ENCODE results near the gene HDGF.

Gene HDGF

DNA sequence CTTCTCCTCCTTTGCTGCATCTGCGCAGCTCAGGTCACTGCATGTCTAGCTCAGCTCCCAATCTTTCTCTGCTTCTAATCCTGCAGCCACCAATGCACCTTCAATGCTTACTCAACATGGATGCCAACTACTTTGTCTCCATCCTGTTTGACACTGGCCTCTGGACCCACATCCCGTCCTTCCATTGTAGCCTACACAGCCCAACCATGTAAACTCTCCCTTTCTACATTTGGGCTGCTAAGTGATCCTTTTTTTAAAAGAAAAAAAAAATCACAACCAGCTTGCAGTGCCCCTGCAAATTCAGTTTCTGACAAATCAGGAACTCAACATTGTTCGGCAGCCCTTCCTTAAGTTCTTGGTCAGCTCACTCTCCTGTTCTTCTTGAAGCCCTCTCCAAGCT, 36.6 kb downstream of the HDGF start:
- no peak for DNase-seq

DNA sequence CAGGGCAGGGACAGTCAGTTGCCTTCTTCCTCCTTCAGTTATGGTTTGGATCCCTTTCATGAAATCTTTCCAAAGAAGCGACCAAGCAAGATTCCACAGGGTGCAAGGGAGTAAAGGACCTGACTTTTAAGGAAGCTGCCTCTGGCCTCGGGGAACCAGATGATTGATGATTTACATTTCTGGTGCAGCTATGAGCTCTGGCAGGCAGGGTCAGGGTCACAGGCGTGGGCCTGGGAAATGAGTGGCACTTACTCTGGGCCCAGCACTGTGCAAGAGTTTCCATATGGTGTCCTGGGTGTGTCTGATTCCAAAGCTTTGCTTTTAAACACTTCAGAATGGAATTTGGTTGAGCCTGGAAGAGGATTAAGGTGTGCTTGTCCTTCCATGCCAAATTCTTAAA, 38.8 kb downstream of the HDGF start:
- DNase-seq = no peak

DNA sequence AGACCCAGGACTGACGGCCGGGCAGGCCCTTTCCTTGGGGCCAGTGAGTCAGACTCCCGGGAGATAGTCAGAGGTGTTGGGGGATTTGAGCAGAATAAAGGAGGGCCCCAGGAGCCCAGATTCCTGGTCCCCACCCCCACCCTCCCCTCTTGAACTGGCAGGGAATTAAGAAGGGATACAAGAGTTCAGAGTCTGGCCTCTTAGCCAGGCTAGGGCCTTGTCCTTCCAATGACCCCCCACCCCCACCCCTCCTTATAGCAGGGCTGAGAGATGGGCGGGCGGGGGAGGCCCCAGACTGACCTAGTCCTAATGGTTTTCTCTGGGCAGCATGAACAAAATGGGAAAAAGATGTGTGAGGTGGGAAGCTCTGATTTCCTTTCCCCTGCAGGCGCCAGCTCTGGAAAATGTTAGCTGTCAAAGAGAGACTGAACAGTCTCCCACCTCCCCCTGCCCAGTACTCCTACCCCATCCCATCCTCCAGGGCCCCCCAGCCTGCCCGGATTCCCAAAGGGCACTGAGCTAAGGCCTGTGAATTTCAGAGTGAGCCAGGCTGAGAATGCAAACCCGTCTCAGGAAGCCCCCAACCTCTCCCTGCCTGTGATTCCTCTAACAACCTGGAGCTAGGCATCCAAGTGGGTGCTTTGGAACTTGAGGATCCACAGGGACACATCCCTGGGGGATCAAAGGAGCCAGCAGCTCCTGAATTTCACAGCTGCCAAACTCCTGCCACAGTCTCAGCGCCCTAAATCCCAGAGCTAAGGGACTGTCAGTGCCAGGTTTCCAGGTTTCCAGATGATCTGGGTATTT, 40.3 kb downstream of the HDGF start:
- no peak for DNase-seq

DNA sequence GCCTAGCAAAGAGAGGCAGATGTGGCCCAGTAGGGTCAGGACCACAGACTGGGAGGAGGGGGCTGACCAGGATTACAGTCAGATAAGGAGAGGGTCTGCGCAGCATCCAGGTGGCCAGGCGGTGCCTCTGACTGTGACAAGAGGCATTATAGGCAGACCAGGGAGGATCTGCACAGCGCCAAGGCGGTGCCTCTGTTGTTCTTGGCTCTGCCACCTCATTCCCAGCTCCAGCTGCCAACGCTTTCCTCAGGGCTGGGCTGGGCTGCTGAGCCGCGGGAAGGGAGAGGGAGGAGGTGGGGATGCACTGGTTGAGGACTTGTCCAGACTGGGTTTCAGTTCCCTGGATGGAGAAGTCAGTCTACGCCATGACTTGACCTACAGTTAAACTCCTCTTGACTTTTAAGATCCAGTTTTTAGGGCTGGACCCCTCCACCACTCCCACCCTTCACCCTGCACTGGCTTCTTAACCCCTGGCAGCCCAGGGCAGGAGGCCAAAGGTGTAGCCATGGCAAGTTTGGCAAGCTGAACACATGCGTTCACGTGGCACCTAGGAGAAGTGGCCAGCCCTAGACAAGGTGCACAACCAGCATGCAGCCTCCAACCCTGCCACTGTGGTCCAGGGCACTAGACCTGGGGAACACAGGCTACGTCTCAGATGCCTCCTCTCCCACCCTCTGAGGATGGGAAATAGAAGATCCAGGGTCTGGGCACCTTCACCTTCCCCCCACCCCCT, 41.6 kb downstream of the HDGF start:
- no peak for DNase-seq

DNA sequence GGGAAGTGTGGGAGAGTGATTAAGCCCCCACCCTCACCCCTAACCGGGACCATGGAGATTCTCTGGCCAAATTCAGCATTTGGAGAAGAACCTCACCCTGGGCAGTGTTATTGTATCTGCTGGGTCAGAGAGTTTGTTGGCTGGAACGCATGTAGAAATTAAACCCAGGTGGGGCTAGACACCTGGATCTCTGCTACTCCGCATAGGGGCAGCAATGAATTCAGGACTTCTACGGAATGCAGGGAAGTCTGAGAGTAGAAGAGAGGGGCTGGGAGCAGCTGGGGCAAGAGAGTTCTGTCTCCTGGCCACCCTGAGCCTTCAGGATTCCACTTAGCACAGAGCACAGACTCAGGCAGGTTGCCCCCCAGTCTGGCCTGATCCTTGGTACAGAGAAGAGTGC, 42.4 kb downstream of the HDGF start:
- DNase-seq = no peak

DNA sequence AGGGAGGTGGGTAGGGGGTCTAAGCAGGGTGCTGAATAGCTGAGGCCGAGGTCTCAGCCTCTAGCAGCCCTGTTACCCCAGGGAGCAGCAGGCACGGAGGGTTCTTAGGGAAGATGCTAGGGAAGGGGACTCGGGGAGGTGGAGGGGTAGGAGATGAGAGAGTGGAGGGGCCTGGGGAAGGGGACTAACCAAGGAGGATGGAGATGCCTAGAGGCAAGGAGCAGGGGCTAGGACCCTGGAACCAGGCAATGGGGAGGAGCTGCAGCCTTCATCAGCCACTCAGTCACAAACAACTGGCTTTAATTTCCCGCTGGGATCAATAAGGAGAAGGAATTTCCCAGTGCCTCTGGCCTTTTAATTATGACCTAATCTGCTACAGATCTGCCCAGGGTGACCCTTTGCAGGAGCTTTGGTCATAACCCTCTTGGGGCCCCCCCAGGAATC, 43.2 kb downstream of the HDGF start:
- no peak for DNase-seq

DNA sequence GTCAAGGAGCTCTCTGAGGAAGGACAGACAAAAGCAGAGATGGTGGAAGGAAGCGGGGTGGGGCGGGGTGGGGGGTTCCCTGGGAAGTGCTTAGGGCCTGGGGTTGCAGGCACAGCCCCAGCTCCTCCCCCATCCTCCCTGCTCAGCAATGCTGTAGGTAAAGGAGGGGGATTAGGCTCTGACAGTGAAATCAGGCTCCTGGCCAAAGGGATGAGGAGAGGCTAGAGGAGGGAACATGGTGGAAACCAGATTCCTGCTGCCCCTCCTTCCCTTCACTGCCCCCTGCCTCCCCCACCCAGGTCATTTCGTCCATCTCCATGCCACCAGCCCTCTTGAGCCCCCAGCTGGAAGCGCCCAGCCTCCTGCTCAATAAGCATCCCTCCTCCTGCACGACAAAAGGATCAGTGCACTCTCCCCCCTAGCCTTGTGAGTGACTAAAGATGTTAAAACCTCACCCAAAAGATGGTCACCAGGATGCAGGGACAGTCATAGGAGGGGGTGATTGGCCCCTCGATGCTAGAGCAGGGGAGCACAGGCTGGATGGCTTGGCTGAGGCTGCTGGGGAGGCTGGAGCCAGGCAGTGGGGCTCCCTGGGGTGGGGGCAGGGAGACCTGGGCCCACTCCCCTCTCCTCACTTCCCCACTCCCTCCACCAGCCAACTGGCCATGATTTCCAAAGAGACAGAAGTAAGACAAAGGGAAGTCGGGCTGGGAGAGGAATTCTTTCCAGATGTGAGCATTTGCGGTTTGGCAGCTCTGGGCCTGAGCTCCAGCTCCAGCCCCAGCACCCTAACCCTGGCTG, 43.9 kb downstream of the HDGF start:
- DNase-seq = no peak

DNA sequence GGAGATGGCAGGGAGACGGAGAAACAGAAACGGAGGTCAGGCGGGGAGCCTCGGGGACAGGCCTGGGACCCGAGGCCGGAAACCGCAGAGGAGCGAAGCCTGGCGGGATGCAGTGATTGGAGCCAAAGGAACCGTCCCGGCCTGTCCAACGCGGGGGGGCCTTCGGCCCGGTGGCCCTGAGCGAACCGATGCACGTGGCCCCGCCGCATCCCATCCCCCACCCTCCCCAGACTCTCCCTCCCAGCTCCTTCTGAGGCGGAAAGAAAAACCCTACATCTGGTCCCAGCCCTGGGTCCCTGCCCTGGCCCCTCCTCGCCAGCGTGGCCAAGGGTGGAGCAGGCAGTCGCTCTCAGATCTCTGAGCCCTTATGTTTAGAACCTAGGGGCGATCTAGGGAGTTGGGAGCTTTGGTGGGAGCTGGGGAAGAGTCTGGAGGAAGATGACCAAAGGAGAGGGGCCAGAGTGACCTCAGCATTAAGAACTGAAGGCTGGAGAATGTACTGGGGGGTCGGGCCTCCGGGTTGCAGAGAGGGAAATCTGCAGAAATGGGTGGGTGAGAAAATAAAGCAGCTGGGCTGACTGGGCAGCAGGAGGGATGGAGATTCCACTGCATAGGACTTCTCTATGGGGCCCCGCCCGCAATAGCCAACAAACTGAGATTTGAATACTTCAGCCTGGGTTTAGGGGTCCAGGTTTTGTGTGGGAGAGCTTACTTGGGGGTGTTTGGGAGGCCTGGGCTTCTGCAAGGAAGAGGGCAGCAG, 44.6 kb downstream of the HDGF start:
- no peak for DNase-seq

DNA sequence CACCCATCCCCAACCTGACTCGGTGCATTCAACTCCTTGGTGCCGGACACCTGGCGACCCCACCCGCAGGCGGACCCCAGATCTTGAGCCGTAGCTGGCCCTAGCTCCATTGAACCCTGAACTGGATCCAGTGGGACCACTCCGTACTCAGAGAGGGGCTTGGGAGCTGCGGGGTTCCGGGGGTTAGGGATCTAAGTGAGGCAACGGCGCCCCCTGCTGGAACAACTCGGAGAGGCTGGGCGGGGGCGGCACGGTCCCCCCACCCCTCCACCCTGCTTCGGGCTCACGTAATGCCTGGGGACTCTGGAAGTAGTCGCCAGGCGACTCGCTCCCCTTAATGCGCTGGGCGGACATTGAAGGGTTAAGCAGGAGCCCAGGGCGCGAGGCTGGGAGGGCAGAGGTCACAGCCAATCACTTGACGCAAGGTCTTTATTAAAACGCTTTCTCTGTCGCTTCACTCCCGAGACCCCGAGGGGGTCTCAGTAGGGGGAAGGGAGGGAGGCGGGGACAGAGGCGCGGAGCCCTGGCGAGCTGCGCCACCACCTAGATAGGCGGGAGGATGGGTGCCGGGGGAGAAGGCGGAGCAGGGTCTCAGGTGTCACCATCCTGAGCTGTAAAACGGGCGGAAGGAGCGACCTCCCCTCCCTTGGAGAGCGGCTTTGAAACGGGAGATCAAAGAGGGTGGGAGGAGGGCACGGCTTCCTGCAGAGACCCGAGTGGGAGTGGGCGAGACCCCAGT, 45.4 kb downstream of the HDGF start:
- DNase-seq = no peak

DNA sequence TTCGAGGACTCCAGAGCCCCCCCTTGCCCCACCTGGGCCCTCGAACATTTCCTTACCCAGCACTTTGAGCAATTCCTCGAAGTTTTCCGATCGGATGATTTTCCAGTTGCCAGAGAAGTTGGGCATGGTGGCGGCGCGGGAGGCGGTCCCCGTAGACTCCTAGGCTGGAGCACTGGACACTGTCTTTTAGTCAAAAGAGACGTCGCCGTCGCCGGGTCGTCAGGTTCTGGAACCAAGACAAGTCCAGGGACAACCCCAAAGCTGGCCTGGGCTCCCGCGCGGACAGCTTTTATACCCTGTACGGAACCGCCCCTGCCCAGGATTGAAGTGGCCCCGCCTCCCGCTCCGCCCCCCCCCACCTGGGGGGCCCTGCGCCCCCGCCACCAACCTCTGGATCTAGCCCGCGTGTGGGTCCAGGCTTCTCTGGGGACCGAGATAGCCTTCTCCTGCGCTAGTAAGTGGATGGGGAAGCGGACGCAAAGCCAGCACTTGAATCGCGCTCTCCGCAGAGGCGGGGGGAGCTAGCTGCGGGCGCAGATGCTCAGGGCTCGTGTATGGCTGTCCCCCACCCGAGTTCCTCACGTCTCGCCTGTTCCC, 46.1 kb downstream of the HDGF start, which contains the start of gene CRABP2:
Gene CRABP2 (minus strand): TSS at position 263 of the 597 bp plus-strand sequence. CDS start 137 bp downstream, at position 126.
- DNase-seq = no peak

DNA sequence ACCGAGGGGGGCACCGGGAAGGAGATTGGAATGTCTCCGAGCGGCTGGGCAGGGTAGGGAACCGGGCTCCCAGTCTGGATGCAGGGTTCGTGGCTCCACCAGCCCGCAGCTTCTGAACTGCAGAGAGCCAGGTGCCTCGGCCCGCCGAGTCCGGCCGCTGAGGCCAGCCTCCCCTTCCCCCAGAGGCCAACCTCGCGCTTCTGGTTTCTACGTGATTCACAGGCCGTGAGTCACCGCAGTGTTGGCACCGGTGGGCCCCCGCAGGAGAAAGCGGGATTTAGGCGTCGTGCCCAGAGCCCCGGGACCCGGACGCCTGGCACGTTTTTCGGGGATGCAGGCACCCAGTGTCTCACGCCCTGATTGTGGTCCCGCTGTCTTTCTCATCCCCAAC, 46.5 kb downstream of the HDGF start:
- DNase-seq = peak; percentile 45

DNA sequence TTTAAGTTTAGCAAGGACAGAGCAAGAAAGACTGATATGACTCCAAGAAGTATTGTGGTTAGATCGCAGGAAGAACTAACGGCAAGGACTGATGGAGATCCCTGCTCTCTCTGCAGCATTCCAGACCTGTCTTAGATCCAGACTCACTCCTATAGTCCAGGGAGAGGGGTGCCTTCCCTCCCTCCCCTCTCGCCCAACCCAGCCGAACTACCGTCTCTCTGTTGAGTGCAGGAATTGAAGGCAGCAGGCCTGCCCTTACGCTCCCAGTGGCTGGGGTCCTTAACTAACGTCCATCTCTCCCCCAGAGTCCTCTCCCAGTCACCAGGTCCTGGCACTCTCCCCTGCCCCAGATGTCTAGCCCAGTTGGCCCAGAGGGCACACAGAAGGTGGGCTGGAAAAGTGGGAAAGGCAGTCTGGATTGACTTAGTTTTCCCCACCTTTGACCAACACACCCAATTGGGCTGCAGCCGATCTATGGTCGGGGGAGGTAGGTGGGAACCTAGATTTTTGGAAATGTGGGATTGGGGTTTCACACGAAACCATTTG, 47.2 kb downstream of the HDGF start:
- no peak for DNase-seq

DNA sequence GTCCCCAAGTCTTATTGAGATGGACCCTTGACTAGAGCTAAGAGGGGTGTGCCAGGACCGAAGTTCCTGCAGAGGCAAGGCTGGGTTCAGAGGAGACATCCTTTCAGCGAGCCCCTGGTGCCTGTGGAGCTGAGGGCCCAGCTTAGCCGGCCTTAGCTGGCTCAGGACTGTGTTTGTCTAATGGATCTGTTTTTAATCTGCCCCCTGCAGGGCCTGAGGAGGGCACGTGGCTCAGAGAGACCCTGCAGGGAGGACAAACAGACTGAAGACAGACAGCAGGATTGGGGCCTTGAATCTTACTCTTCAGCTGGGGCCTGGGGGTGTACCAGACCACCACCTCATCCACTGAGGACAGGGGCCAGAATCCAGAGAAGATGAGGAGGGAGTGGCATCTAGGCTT, 47.7 kb downstream of the HDGF start:
- DNase-seq = no peak

DNA sequence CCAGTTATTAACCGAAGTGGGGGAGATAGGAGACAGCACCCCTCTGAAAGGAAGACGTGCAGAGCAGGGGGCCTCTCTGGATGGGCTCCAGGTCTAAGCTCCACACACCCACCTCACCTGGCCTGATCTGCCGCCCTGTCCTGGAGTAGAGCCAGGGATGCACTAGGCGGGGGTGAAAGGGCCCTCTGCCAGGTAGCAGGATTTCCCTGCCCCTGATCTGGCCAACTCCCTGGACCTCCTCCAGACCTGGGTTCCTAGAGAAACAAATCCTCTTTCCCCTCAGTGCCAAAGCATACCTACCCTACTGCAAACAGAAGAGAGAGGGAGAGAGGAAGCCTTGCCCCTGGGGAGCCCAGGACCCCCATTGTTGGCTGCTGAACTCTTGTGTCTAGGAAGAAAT, 48.1 kb downstream of the HDGF start:
- no peak for DNase-seq

DNA sequence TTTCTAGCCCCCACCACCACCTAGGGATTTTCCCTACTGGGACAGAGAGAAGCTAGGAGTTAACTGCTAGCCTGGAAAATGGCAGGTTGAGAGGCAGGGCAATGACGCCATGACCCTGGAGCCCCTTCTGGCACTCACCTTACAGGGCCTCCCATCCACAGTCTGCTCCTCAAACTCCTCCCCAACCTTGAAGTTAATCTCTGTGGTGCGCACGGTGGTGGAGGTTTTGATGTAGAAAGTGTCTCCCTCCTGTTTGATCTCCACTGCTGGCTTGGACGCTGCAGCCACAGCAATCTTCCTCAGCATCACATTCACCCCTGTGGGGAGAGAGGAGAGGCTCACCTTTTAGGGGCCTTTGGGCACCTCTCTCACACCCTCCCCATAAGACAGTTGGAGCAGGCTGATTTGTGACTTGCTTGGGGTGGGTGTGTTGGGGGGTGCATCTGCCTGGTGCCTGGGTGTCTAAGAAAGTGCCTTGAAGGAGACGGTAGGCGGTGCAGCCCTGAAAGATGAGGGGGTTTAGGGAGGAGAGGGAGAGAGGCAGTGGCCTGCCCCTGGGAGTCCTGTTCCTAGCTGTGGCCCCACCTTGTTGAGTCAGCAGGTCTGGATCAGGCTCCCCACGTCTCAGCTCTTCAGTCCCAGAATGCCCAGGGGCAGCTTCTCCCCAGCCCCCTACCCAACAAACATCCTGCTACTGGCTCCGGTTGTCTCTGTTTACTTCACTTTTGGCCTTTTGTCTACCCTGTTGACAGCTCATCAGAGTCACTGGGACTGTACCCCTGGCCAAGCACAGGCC, 50.5 kb downstream of the HDGF start:
- DNase-seq = no peak

DNA sequence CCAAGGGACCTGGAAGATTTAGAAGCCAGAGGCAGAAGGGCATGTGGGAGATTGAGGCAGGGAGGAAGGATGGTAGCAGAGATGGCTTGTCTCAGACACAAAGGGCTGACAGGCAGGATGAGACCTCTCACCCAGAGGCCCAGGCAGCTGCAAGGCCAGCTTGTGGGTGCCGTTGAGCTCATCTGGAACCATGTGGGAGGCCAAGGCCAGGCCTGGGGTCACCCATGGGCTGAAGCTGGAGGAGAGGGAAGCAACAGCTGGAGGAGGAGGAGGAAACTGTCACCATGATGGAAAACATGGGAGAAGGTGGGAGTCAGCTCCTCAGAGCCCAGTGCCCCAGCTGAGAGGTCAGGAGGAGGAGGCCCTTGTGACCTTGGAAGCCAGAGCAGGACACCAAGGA, 52.5 kb downstream of the HDGF start:
- DNase-seq = no peak

DNA sequence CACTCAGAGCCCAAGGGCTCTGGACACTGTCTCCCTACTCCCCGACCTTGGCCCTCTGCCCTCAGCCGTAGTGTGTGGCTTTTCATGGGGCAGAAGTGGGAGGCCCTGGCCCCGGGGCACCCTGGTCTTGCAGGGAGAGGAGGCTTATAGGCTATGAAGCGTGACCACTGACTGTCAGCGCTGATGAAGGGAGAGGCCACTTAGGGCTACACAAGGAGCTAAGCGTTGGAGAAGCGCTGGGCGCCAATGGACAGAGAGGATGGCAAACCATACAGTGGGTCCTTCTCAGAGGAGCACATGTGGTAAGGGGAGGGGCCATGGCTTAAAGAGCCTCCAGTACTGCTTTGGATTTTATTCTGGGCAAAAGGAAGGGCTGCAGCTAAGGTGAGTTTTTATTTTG, 54.0 kb downstream of the HDGF start:
- DNase-seq = no peak

DNA sequence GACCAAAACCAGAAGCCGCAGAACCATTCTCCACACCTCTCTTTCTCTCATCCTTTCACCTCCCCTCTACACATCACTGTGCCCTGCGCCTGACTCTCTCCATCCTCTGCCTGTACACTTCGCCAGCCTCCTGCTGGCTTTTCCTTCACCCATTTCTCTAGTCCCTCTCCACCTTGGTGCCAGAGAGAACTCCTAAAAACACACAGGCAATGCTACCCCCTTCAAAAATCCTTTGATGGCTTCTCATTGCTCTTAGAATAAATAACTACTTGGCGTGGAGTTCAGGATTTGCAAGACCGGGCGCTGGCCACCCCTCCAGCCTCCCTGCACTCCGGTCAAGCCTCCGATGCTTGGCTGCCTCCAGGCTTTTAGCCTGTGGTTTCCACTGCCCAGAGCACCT, 54.7 kb downstream of the HDGF start:
- DNase-seq = no peak

DNA sequence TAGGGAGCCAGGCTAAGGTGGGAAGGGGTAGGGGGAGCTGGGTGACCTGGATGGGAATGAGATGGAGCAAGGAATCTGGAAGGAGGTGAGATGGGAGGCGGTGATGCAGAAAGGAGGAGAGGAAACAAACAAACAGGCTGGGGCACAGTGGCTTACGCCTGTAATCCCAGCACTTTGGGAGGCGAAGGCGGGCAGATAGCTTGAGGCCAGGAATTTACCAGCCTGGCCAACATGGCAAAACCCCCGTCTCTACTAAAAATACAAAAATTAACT, 56.8 kb downstream of the HDGF start:
- DNase-seq = no peak

DNA sequence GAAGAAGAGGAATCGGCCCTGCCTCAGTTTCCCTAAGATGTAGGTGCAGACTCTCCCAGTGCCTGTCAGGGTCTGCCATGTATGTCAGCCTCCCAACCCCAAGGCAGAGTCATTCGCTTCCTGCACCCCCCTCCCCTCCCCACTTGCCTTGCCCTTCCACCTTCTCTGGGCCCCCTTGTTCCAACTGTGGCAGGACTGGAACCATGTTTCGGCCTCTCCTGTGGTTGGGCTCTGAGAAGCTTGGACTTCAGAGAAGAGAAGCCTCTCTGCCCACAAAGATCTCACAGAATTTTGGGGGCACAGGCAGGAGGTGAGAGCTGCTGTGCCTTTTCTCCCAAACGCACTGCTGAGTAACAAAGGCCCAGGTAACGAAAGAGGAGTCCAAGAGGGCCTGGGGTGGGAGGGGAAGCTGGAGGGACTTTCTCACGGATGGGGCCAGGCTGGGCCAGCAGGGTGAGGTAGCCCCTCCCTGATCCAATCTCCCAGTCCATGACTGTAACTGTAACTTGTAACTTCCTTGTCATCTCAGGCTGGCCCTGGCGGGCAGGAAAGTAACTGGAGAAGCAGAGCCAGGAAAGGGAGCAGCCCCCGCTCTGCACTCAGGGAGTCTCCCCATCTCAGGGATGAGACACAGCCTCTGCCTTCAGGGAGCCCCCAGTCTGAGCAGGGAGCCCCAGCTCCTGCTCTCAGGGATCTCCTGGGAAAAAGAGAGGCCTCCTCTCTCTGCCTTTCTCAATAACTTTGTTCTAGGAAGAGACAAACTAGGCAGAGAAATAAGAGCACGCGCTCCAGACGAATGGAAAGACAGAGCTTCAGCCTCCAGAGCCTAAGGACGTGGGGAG, 57.4 kb downstream of the HDGF start:
- no peak for DNase-seq

Measured in GOT3 (cell line).